AG04450 (cell line): Measurements from ENCODE around the gene CYP11A1. TPM values are rescaled to one million over a fixed set of nuclear protein-coding genes. Genes with fewer than 3 reads are reported as not detected.

ENCODE experiments used
- CTCF ChIA-PET: fragments of 300-600, 350-600 bp; formaldehyde crosslinking; extraction: SDS; loops from one replicate; lab custom pipeline; 2022; ENCODE audit warnings: antibody characterized with exemption, inconsistent platforms; lab: Charles Lee
- POLR2A ChIA-PET: fragments of 350-600 bp; formaldehyde crosslinking; extraction: SDS; loops from one replicate; lab custom pipeline; 2021; ENCODE audit warnings: antibody characterized with exemption, inconsistent platforms; lab: Yijun Ruan, JAX
- DNase-seq: peaks from one replicate; pipeline ENCODE4 v3.0.0-alpha.2; 2011; ENCODE audit warnings: low read depth, low spot score
- H3K27ac ChIP-seq: one replicate; pipeline ENCODE4 v1.5.1; 2012; ENCODE audit warnings: low read depth, low read length, control low read depth
- H3K27me3 ChIP-seq: one replicate; pipeline ENCODE4 v1.6.0; 2012; ENCODE audit warnings: low read length; ENCODE audit not compliant: control insufficient read depth, insufficient read depth
- H3K4me3 ChIP-seq: 2 replicates; pipeline ENCODE4 v1.5.1; 2011; ENCODE audit warnings: mild to moderate bottlenecking, low read depth, low read length, control low read depth
- H3K9me3 ChIP-seq: 2 replicates; pipeline ENCODE4 v1.5.1; 2012; ENCODE audit warnings: low read length; ENCODE audit not compliant: control insufficient read depth, insufficient read depth
- CTCF ChIP-seq: IDR thresholded peaks from 2 replicates; pipeline ENCODE4 v1.5.1; 2011; ENCODE audit warnings: low read depth, low read length, control low read depth, inconsistent platforms
- polyA plus RNA-seq: library from polyadenylated mRNA; depleted of rRNA; stranded (reverse); fragments of >200 nt; gene quantifications from 2 replicates; pipeline ENCODE4 v1.2.3, GENCODE V29; 2011

CYP11A1 gene
- polyA plus RNA-seq, 1 experiment, result 0.14 TPM

- no peak for DNase-seq
- Histone ChIP-seq H3K4me3 (no peak overlapping the region), H3K27me3 (no peaks in the 10 kb centered on the region), H3K9me3 (no peaks in the 10 kb centered on the region), H3K27ac (no peak overlapping the region)
- CTCF ChIA-PET, result no interaction called here
- POLR2A ChIA-PET, result no interaction called here
- no peak for TF ChIP-seq CTCF
Measured at GRCh38 chr15:74398183-74398582, 30.7 kb upstream of the CYP11A1 start.

GRCh38 chr15:74397239-74398068 lies 30.0 kb upstream of the CYP11A1 start:
- H3K27ac ChIP-seq, result peak overlapping the region; percentile 61
- POLR2A ChIA-PET, result no interaction called here
- no peak for TF ChIP-seq CTCF
- CTCF ChIA-PET, result interaction anchor here (2.1 kb wide), 1 partner anchor 15 kb away, joined by 5 read pairs; no protein-coding TSS in a partner anchor
- H3K9me3 ChIP-seq, result no peaks in the 10 kb centered on the region
- H3K27me3 ChIP-seq, result no peaks in the 10 kb centered on the region
- H3K4me3 ChIP-seq, result no peak overlapping the region
- DNase-seq, result no peak

- H3K27ac ChIP-seq, result peak overlapping the region; percentile 61
- ChIA-PET CTCF (interaction anchor here (2.1 kb wide), 1 partner anchor 14 kb away, joined by 5 read pairs; no protein-coding TSS in a partner anchor), POLR2A (no interaction called here)
Measured at GRCh38 chr15:74396445-74397238, 29.2 kb upstream of the CYP11A1 start.

GRCh38 chr15:74396146-74396438 lies 28.6 kb upstream of the CYP11A1 start:
- no peak for DNase-seq
- H3K27me3 ChIP-seq, result no peaks in the 10 kb centered on the region
- H3K27ac ChIP-seq, result peak overlapping the region; percentile 61
- no peak for TF ChIP-seq CTCF
- POLR2A ChIA-PET, result no interaction called here
- CTCF ChIA-PET, result interaction anchor here (2.1 kb wide), 1 partner anchor 14 kb away, joined by 5 read pairs; no protein-coding TSS in a partner anchor
- H3K9me3 ChIP-seq, result no peaks in the 10 kb centered on the region
- H3K4me3 ChIP-seq, result no peak overlapping the region

More at GRCh38 chr15:74396445-74397238, 29.2 kb upstream of the CYP11A1 start:
- no peak for TF ChIP-seq CTCF
- Histone ChIP-seq H3K9me3 (no peaks in the 10 kb centered on the region), H3K4me3 (no peak overlapping the region), H3K27me3 (no peaks in the 10 kb centered on the region)
- DNase-seq, result no peak
